Vagina (tissue), 2 donors: Measurements from ENCODE around the gene RABGAP1L.

Experiments used
- CTCF ChIP-seq, 3 experiments: fragments of 450-650 bp in 2 of 3; fragments of 200-600 bp in 1 of 3; sonication (generic) in 1 of 3; IDR thresholded peaks; one replicate each; pipeline ENCODE4 v1.5.1; 2017 to 2019; ENCODE audit warnings: antibody characterized with exemption in 3 of 3, mild to moderate bottlenecking in 2 of 3, moderate library complexity in 2 of 3
- POLR2A ChIP-seq, 2 donors: fragments of 450-650 bp; IDR thresholded peaks; one replicate each; pipeline ENCODE4 v1.6.1; 2017; ENCODE audit warnings: antibody characterized with exemption in 2 of 2, mild to moderate bottlenecking in 2 of 2, moderate library complexity in 2 of 2
- POLR2AphosphoS5 ChIP-seq, 2 donors: sonication (generic); formaldehyde crosslinking; IDR thresholded peaks; one replicate each; pipeline ENCODE4 v1.9.0; 2017; ENCODE audit warnings: antibody characterized with exemption in 2 of 2, mild to moderate bottlenecking in 2 of 2, low read depth in 1 of 2; ENCODE audit not compliant: insufficient read depth in 1 of 2

DNA sequence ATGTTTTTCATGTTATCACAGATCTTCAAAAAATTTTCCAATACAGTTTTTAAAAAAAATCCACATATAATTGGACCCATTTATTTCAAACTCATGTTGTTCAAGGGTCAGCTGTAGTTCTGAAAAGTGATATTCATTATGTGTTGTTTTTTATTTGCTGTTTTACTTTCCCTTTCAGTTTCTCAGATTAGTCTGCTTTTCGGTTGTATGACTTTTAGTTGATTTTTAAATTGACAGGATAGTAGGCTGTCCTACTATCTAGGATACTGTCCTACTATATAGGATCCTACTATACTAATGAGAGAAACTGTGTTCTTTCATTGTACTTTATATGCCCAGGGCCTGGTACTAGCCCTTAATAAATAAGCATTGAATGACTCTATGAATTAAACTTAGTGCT lies 254.9 kb downstream of the RABGAP1L start:
- TF ChIP-seq CTCF (IDR thresholded peaks at IDR 0.05) (no peak), POLR2AphosphoS5 (IDR thresholded peaks at IDR 0.05; ENCODE audit: insufficient read depth in 1 of 2, low read depth in 1 of 2) (no peak), POLR2A (IDR thresholded peaks at IDR 0.05) (no peak)
